Endothelial cell of umbilical vein (primary cell): ENCODE results near the gene CCDC188. TPM values are rescaled to one million over a fixed set of nuclear protein-coding genes. Genes with fewer than 3 reads are reported as not detected.

Experiments used
- BruUV-seq: library from RNA; stranded (reverse); fragments of 400-500 nt; replicated peaks from 2 replicates; lab custom pipeline; 2021; lab: Mats Ljungman, UMichigan
- CTCF ChIA-PET: fragments of 300-600, 350-600 bp; sonication (Branson Sonifier 250); formaldehyde crosslinking; loops from one replicate; lab custom pipeline; 2021; ENCODE audit warnings: antibody characterized with exemption, inconsistent platforms; lab: Charles Lee
- POLR2A ChIA-PET: fragments of 300-600, 350-600 bp; sonication (Branson Sonifier 250); formaldehyde crosslinking; loops from one replicate; lab custom pipeline; 2021; ENCODE audit warnings: antibody characterized with exemption, inconsistent platforms; lab: Charles Lee
- DNase-seq: peaks from one replicate; pipeline ENCODE4 v3.0.0-alpha.2; 2011; ENCODE audit warnings: low read depth, low spot score
- FAIRE-seq: peaks from 2 replicates; lab custom pipeline; 2011; peaks lifted over from hg19 to GRCh38; lab: Jason Lieb, UNC
- H2AFZ ChIP-seq: 2 replicates; pipeline ENCODE4 v1.6.0; 2012; ENCODE audit warnings: low read depth, low read length, control low read depth, inconsistent platforms
- H3K27ac ChIP-seq: 2 replicates; pipeline ENCODE4 v1.5.1; 2011; ENCODE audit warnings: low read depth, mild to moderate bottlenecking, control low read depth, low read length, moderate library complexity; ENCODE audit not compliant: insufficient read depth
- H3K27me3 ChIP-seq, 2 experiments: 2 replicates each; pipeline versions ENCODE4 v1.6.0 to v1.6.1; 2011; ENCODE audit warnings: low read length in 2 of 2, mixed read lengths in 1 of 2; ENCODE audit not compliant: control insufficient read depth in 2 of 2, insufficient read depth in 2 of 2
- H3K36me3 ChIP-seq, 2 experiments: 2 replicates in 1 of 2; 3 replicates in 1 of 2; pipeline ENCODE4 v1.5.1; 2011; ENCODE audit warnings: low read length in 2 of 2, mild to moderate bottlenecking in 1 of 2, moderate library complexity in 1 of 2; ENCODE audit not compliant: control insufficient read depth in 2 of 2, insufficient read depth in 2 of 2; ENCODE audit errors: extremely low read depth in 1 of 2
- H3K4me1 ChIP-seq: 3 replicates; pipeline ENCODE4 v1.5.1; 2011; ENCODE audit warnings: mild to moderate bottlenecking, low read length; ENCODE audit not compliant: control insufficient read depth, insufficient read depth; ENCODE audit errors: extremely low read depth
- H3K4me2 ChIP-seq: 2 replicates; pipeline ENCODE4 v1.6.1; 2011; ENCODE audit warnings: low read length, control low read depth, mixed read lengths; ENCODE audit not compliant: insufficient read depth
- H3K4me3 ChIP-seq, 3 experiments: fragments of 200-600 bp in 1 of 3; sonication (generic), shearing (Covaris generic) in 1 of 3; replicated peaks in 1 of 3; 2 replicates each; pipeline ENCODE4 v1.5.1; 2011 to 2016; ENCODE audit warnings: control low read depth in 3 of 3, low read length in 3 of 3, mild to moderate bottlenecking in 2 of 3, inconsistent platforms in 1 of 3, low read depth in 1 of 3, moderate library complexity in 1 of 3; ENCODE audit not compliant: insufficient read depth in 1 of 3
- H3K79me2 ChIP-seq: 2 replicates; pipeline ENCODE4 v1.6.0; 2012; ENCODE audit warnings: low read length, inconsistent platforms; ENCODE audit not compliant: control insufficient read depth, insufficient read depth
- H3K9ac ChIP-seq: replicated peaks from 2 replicates; pipeline ENCODE3; 2011; ENCODE audit warnings: low read length, control low read depth; ENCODE audit not compliant: insufficient read depth; ENCODE audit errors: extremely low read depth
- H3K9me1 ChIP-seq: replicated peaks from 3 replicates; pipeline ENCODE4 v1.6.0; 2011; ENCODE audit warnings: mild to moderate bottlenecking, low read length; ENCODE audit not compliant: control insufficient read depth, insufficient read depth; ENCODE audit errors: extremely low read depth
- H3K9me3 ChIP-seq: replicated peaks from 2 replicates; pipeline ENCODE4 v1.5.1; 2012; ENCODE audit warnings: low read length, inconsistent platforms; ENCODE audit not compliant: control insufficient read depth, insufficient read depth
- H4K20me1 ChIP-seq: replicated peaks from 2 replicates; pipeline ENCODE3; 2011; ENCODE audit warnings: mild to moderate bottlenecking, low read length; ENCODE audit not compliant: control insufficient read depth, insufficient read depth; ENCODE audit errors: extremely low read depth
- EZH2 ChIP-seq: IDR thresholded peaks from 2 replicates; pipeline ENCODE4 v1.6.1; 2012; ENCODE audit warnings: borderline replicate concordance, low read depth, mild to moderate bottlenecking, moderate library complexity, low read length, inconsistent platforms; ENCODE audit not compliant: severe bottlenecking
- FOS ChIP-seq: IDR thresholded peaks from 2 replicates; pipeline ENCODE4 v1.6.1; 2011; ENCODE audit warnings: mild to moderate bottlenecking, low read length, moderate library complexity, borderline replicate concordance; ENCODE audit not compliant: insufficient read depth
- GATA2 ChIP-seq: IDR thresholded peaks from 2 replicates; pipeline ENCODE4 v1.7.0; 2011; ENCODE audit warnings: low read depth, mild to moderate bottlenecking, moderate library complexity, mixed read lengths, low read length; ENCODE audit not compliant: insufficient read length, insufficient read depth
- JUN ChIP-seq: IDR thresholded peaks from 2 replicates; pipeline ENCODE4 v1.6.1; 2011; ENCODE audit warnings: borderline replicate concordance, low read depth; ENCODE audit not compliant: insufficient read length, insufficient read depth
- MYC ChIP-seq: IDR thresholded peaks from one replicate; pipeline ENCODE4 v1.6.1; 2011; ENCODE audit warnings: mild to moderate bottlenecking, low read depth, low read length
- POLR2A ChIP-seq: IDR thresholded peaks from 2 replicates; pipeline ENCODE4 v1.6.1; 2012; ENCODE audit warnings: low read depth, mild to moderate bottlenecking, control low read depth, low read length
- POLR2AphosphoS5 ChIP-seq: IDR thresholded peaks from 2 replicates; pipeline ENCODE4 v1.6.1; 2012; ENCODE audit warnings: low read depth, mild to moderate bottlenecking, control low read depth, low read length, moderate library complexity; ENCODE audit not compliant: insufficient read depth
- dilution Hi-C: fragments of 300-500 bp; cut with MboI; formaldehyde crosslinking; loops from one replicate; pipeline ENCODE4 v1.15.0; 2019; ENCODE audit warnings: low sequenced_read_pairs; ENCODE audit not compliant: extremely low pct_ligation_motif_present
- intact Hi-C: fragments of 100-400 bp; cut with micrococcal nuclease; formaldehyde crosslinking; loops from one replicate; pipeline ENCODE4 v1.10.0; 2022
- polyA plus RNA-seq, 4 experiments: library from polyadenylated mRNA; depleted of rRNA in 3 of 4; stranded (reverse) in 3 of 4; unstranded in 1 of 4; fragments of >200 nt; gene quantifications; 2 replicates each; pipeline versions ENCODE4 v1.2.1 to v1.2.3, GENCODE V29; 2011 to 2012; ENCODE audit warnings: missing spikeins in 1 of 4
- total RNA-seq: library from RNA; stranded (reverse); gene quantifications from 2 replicates; pipeline ENCODE4 v1.2.3, GENCODE V29; 2021
- TF ChIP-seq, protein P1 (sequence below): IDR thresholded peaks from 2 replicates; pipeline ENCODE4 v1.6.1; 2011; ENCODE audit not compliant: insufficient read depth, insufficient read length
- TF ChIP-seq, protein P2 (sequence below), 2 donors: IDR thresholded peaks; 1 replicate in 1 of 2; 2 replicates in 1 of 2; pipeline ENCODE4 v1.5.1; 2011; ENCODE audit warnings: low read length in 2 of 2, mild to moderate bottlenecking in 2 of 2, moderate library complexity in 2 of 2, control low read depth in 1 of 2, inconsistent platforms in 1 of 2, low read depth in 1 of 2; ENCODE audit not compliant: insufficient read depth in 1 of 2; ENCODE audit errors: extremely low read depth in 1 of 2

The CCDC188 gene
- total and polyA plus RNA-seq, 2 donors (not counting 3 experiments of a cell fraction or from before 2014, with no cell fraction given): 9.4 to 9.8 TPM

DNA sequence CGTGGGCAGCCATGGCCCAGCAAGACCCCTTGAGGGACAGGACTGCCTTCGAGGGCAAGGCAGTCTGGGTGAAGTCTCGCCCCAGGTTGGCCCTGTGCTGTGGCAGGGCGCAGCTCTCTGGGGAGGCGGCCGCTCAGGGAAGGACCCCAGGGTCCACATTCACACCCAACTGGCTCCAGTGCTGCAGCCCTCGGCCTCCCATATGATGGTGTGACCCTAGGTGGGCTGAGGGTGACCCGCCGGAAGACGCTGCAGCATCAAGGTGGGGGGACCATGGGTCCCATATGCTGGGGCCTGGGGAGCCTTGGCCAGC lies 28.0 kb upstream of the CCDC188 start:
- FAIRE-seq (no peak), DNase-seq (no peak)
- Histone ChIP-seq H3K9me3 (no peaks in the 10 kb centered on the region), H3K4me1 (no peaks in the 10 kb centered on the region), H3K9me1 (no peaks in the 10 kb centered on the region), H3K4me2 (no peak overlapping the region), H3K9ac (no peak overlapping the region), H2AFZ (no peak overlapping the region), H3K27me3 (no peaks in the 10 kb centered on the region), H3K27ac (no peak overlapping the region), H3K4me3 (no peak overlapping the region), H4K20me1 (no peaks in the 10 kb centered on the region), H3K79me2 (no peaks in the 10 kb centered on the region), H3K36me3 (no peaks in the 10 kb centered on the region)
- intact Hi-C loops (no loop called here), dilution Hi-C loops (no loop called here)
- TF ChIP-seq GATA2: no peak
- no peak for TF ChIP-seq EZH2
- TF ChIP-seq MYC: no peak
- TF ChIP-seq POLR2A: no peak
- TF ChIP-seq JUN: no peak
- no peak for TF ChIP-seq POLR2AphosphoS5
- TF ChIP-seq, protein P1, sequence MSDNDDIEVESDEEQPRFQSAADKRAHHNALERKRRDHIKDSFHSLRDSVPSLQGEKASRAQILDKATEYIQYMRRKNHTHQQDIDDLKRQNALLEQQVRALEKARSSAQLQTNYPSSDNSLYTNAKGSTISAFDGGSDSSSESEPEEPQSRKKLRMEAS: no peak
- no peak for TF ChIP-seq FOS
- TF ChIP-seq, protein P2, sequence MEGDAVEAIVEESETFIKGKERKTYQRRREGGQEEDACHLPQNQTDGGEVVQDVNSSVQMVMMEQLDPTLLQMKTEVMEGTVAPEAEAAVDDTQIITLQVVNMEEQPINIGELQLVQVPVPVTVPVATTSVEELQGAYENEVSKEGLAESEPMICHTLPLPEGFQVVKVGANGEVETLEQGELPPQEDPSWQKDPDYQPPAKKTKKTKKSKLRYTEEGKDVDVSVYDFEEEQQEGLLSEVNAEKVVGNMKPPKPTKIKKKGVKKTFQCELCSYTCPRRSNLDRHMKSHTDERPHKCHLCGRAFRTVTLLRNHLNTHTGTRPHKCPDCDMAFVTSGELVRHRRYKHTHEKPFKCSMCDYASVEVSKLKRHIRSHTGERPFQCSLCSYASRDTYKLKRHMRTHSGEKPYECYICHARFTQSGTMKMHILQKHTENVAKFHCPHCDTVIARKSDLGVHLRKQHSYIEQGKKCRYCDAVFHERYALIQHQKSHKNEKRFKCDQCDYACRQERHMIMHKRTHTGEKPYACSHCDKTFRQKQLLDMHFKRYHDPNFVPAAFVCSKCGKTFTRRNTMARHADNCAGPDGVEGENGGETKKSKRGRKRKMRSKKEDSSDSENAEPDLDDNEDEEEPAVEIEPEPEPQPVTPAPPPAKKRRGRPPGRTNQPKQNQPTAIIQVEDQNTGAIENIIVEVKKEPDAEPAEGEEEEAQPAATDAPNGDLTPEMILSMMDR (IDR thresholded peaks at IDR 0.05; ENCODE audit: extremely low read depth in 1 of 2, insufficient read depth in 1 of 2, low read depth in 1 of 2, low read length in 2 of 2): no peak
- no TSS peak for BruUV-seq
- POLR2A ChIA-PET: no interaction called here
- CTCF ChIA-PET: no interaction called here
